ENCODE data around the gene DAPK1. TPM values are rescaled to one million over a fixed set of nuclear protein-coding genes. Genes with fewer than 3 reads are reported as not detected.

The DAPK1 gene
- total RNA-seq, 4 donors from 2014 or later: 8.8 to 18.3 (median 9.9) TPM

DNA sequence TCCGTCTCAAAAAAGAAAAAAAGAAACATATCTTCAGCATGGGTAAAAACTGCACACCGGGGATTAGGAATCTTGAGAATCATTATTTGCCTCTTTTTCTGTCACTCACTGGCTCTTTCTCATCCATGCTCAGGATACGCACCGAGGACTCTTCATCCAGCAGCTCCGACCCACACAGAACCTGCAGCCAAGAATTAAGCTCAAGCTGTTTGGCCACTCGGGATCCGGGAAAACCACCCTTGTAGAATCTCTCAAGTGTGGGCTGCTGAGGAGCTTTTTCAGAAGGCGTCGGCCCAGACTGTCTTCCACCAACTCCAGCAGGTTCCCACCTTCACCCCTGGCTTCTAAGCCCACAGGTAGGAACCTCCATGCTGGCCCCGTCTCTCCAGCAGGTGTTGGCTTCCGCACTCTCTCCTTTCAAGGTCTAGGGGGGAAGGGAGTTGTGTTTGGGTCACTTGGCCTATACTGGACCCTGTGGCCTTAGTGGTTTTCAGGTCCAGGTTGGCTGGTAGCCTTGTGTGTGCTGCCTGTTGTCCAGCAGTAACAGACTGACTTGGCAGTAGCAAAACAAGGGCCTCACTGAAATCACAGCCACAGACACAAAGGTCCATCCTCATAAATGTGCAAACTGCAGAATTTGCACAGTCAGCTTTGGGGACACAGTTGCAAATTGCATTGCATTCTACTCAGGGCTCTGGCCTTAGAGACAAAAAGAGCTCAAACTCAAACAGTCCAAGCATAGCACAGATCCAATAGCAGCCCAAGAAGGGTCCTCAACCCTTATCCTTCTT, 183.8 kb downstream of the DAPK1 start:
- intact Hi-C loops (cut with DNase I; ENCODE audit: low total_unique reads): loop anchor here (5.0 kb wide), 1 partner anchor 131 kb away; no protein-coding TSS in a partner anchor
- DNase-seq (ENCODE audit: low spot score in 2 of 2): peak in 1 of 2 donors; percentile 65
- H3K4me3 ChIP-seq (ENCODE audit: low read depth, poor library complexity, severe bottlenecking): no peak overlapping the region
- 91 to 92% methylated on average over 11 of the region's 11 CpGs for WGBS, 2 donors
- TF ChIP-seq, protein P1, sequence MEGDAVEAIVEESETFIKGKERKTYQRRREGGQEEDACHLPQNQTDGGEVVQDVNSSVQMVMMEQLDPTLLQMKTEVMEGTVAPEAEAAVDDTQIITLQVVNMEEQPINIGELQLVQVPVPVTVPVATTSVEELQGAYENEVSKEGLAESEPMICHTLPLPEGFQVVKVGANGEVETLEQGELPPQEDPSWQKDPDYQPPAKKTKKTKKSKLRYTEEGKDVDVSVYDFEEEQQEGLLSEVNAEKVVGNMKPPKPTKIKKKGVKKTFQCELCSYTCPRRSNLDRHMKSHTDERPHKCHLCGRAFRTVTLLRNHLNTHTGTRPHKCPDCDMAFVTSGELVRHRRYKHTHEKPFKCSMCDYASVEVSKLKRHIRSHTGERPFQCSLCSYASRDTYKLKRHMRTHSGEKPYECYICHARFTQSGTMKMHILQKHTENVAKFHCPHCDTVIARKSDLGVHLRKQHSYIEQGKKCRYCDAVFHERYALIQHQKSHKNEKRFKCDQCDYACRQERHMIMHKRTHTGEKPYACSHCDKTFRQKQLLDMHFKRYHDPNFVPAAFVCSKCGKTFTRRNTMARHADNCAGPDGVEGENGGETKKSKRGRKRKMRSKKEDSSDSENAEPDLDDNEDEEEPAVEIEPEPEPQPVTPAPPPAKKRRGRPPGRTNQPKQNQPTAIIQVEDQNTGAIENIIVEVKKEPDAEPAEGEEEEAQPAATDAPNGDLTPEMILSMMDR (IDR thresholded peaks at IDR 0.05): no peak
- TF ChIP-seq POLR2A (IDR thresholded peaks at IDR 0.05): no peak

DNA sequence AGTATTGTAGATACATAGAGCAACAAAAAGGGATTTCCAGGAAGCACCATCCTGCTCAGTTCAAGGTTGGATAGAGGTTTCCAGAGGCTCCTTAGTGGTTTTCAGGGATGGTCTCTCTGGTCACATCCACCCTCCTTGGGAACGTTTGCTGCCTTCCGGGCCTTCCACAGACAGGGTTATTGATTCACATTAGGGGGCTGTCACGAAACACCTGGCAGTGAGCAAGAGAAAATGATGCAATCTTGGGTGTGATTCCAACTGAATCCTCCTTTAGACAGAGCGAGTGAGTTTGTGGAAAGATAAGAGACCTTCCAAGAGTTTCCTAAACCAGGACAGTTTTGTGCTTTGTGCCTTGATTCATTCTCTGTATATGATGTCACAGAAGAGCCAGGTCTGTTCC, 184.4 kb downstream of the DAPK1 start:
- no peak for TF ChIP-seq POLR2A (IDR thresholded peaks at IDR 0.05)
- TF ChIP-seq, protein P1 (IDR thresholded peaks at IDR 0.05): no peak
- WGBS, 2 donors: 63 to 68% methylated on average over 4 of the region's 4 CpGs
- H3K4me3 ChIP-seq (ENCODE audit: low read depth, poor library complexity, severe bottlenecking): no peak overlapping the region
- DNase-seq (ENCODE audit: low spot score in 2 of 2): peak in 1 of 2 donors; percentile 37
- intact Hi-C loops (cut with DNase I; ENCODE audit: low total_unique reads): loop anchor here (5.0 kb wide), 1 partner anchor 130 kb away; no protein-coding TSS in a partner anchor

DNA sequence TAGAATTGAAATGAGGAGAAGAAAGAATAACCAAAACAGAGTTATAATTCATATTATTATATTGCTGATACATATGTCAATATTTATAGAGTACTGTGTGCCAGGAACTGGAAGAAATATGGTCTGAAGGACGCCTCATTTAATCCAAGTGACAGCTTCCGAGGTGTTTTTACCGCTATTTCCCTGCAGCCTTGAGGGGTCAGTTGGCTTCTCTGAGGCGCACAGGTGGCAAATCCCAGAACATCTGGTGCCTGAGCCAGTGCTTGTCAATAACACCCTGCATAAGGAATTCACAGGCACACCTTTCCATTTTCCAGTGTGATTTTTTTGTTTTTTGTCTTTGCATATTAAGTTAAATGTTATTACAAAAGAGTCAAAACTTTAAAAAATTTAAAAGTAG, 185.0 kb downstream of the DAPK1 start:
- WGBS, 2 donors: 85 to 86% methylated on average over 4 of the region's 4 CpGs
- intact Hi-C loops (cut with DNase I; ENCODE audit: low total_unique reads): loop anchor here (5.0 kb wide), 1 partner anchor 130 kb away; no protein-coding TSS in a partner anchor

DNA sequence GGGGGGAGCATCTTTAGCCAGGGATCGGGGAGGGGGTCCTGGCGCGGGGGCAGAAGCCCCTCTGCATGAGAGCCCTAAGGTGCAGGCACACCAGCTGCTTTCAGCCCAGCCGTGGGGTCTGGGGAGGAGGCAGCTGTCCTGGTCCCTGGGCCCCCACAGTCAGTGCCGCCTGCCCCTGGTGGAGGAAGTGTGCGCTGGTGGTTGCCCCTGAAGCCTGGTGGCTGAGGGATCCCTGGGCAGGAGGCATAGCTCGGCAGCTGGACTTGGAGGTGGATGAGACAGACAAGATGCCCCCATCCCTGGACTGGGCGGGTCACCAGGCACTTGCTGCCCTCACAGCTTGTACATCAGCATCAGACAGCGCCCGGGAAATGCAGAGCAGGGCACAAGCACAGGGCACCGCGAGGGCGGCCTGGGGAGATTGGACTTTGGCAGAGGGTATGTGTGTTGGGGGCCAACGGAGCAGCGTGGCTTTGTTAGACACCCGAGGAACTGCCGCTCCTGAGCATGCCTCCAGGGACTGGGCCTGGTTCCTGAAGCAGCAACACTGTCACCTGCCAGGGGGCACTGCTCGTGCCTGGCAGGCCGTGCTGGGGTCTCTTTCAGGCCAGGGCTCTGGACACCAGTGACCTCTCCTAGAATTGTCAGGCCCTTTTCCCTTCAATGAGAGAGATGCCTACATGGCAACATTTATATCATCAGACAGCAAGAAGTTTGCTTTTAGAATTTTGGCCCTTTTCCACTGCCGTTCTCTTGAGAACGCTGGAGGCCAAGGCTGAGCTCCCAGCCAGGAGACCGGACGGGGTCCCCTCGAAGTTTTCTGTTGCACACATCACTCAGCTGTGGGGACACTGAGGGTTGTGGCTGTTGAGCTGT, 186.3 kb downstream of the DAPK1 start:
- intact Hi-C loops (cut with DNase I; ENCODE audit: low total_unique reads): loop anchor here (5.0 kb wide), 1 partner anchor 128 kb away; no protein-coding TSS in a partner anchor
- H3K4me3 ChIP-seq (ENCODE audit: low read depth, poor library complexity, severe bottlenecking): no peak overlapping the region
- peak in 1 of 2 donors; percentile 84 for DNase-seq (ENCODE audit: low spot score in 2 of 2)
- TF ChIP-seq, protein P1 (IDR thresholded peaks at IDR 0.05): no peak
- no peak for TF ChIP-seq POLR2A (IDR thresholded peaks at IDR 0.05)
- 65 to 75% methylated on average over 21 to 23 of the region's 24 CpGs for WGBS, 2 donors

More for the DNA sequence above, 185.0 kb downstream of the DAPK1 start:
- TF ChIP-seq, protein P1 (IDR thresholded peaks at IDR 0.05): no peak
- no peak for TF ChIP-seq POLR2A (IDR thresholded peaks at IDR 0.05)
- no peak overlapping the region for H3K4me3 ChIP-seq (ENCODE audit: low read depth, poor library complexity, severe bottlenecking)
- peak in 1 of 2 donors; percentile 10 for DNase-seq (ENCODE audit: low spot score in 2 of 2)

DNA sequence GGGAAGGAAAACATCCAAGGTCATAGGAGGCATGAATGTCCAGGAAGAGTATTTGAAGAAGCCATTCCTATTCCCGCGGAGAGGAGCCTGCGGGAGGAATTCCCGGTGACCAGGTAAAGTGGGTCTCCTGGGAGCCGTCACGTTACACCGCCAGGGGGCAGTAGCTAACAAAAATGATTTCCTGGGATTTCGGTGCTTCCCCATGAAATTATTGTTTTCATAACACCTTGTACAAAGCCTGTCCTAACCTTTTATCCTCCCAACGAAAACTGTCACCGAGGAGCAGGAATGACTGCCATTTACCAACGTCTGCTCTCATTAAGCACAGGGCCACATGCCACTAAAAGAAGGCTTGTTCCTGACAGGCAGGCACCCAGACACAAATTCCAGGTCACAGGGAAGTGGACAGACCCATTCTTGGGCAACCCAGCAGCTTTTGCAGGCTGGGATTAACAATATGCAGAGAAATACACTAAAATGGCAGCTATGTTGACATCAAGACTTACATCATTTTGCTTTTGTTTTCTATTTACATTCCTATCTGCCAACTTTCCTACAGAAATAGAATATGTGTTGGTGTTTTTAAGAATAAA, 187.1 kb downstream of the DAPK1 start:
- H3K4me3 ChIP-seq (ENCODE audit: low read depth, poor library complexity, severe bottlenecking): no peak overlapping the region
- WGBS, 2 donors: 31 to 52% methylated on average over 11 of the region's 11 CpGs
- peak in 1 of 2 donors; percentile 89 for DNase-seq (ENCODE audit: low spot score in 2 of 2)
- TF ChIP-seq, protein P1 (IDR thresholded peaks at IDR 0.05): no peak
- no peak for TF ChIP-seq POLR2A (IDR thresholded peaks at IDR 0.05)
- intact Hi-C loops (cut with DNase I; ENCODE audit: low total_unique reads): loop anchor here (5.0 kb wide), 1 partner anchor 128 kb away; no protein-coding TSS in a partner anchor
